ENCODE data around the gene SAFB.

SAFB gene

GRCh38 chr19:5703819-5704818, 81.2 kb downstream of the SAFB start:
- no peak for DNase-seq

GRCh38 chr19:5705552-5705951, 82.7 kb downstream of the SAFB start:
- no peak for DNase-seq

- no peak for DNase-seq
Observed at GRCh38 chr19:5706876-5707573, 84.1 kb downstream of the SAFB start.

GRCh38 chr19:5707576-5708575, 85.0 kb downstream of the SAFB start:
- no peak for DNase-seq

GRCh38 chr19:5711025-5711424, 88.1 kb downstream of the SAFB start:
- no peak for DNase-seq

- no peak for DNase-seq
Observed at GRCh38 chr19:5711713-5712161, 88.9 kb downstream of the SAFB start.

- DNase-seq, result no peak
Observed at GRCh38 chr19:5713228-5713627, 90.3 kb downstream of the SAFB start.

GRCh38 chr19:5714816-5715215, 91.9 kb downstream of the SAFB start:
- DNase-seq, result no peak

- no peak for DNase-seq
Observed at GRCh38 chr19:5717215-5717935, 94.5 kb downstream of the SAFB start.
